ENCODE data around the gene LRMDA.

The LRMDA gene

GRCh38 chr10:75405598-75406461 lies 25.6 kb upstream of the LRMDA start:
- no peak overlapping the region for H3K4me3 ChIP-seq (ENCODE audit: low read length)
- TF ChIP-seq ZNF274 (IDR thresholded peaks at IDR 0.05; ENCODE audit: low read depth, low read length): no peak

- TF ChIP-seq ZNF274 (IDR thresholded peaks at IDR 0.05; ENCODE audit: low read depth, low read length): no peak
- H3K4me3 ChIP-seq (ENCODE audit: low read length): no peak overlapping the region
These were observed 24.8 kb upstream of the LRMDA start for GRCh38 chr10:75406462-75407223.

GRCh38 chr10:75407224-75407712 lies 24.2 kb upstream of the LRMDA start:
- no peak overlapping the region; the same call in 1 of the 2 replicates for H3K4me3 ChIP-seq (ENCODE audit: low read length)
- no peak for TF ChIP-seq ZNF274 (IDR thresholded peaks at IDR 0.05; ENCODE audit: low read depth, low read length)

GRCh38 chr10:75407713-75408508 lies 23.5 kb upstream of the LRMDA start:
- no peak for TF ChIP-seq ZNF274 (IDR thresholded peaks at IDR 0.05; ENCODE audit: low read depth, low read length)
- H3K4me3 ChIP-seq (ENCODE audit: low read length): peak overlapping the region; percentile 58; the same call in 1 of the 2 replicates

- no peak for TF ChIP-seq ZNF274 (IDR thresholded peaks at IDR 0.05; ENCODE audit: low read depth, low read length)
- H3K4me3 ChIP-seq (ENCODE audit: low read length): peak overlapping the region; percentile 58; the same call in 1 of the 2 replicates
These were observed 22.9 kb upstream of the LRMDA start for GRCh38 chr10:75408509-75408875.

GRCh38 chr10:75408911-75409885 lies 22.2 kb upstream of the LRMDA start:
- no peak for TF ChIP-seq ZNF274 (IDR thresholded peaks at IDR 0.05; ENCODE audit: low read depth, low read length)
- H3K4me3 ChIP-seq (ENCODE audit: low read length): peak overlapping the region; percentile 58

- no peak overlapping the region for H3K4me3 ChIP-seq (ENCODE audit: low read length)
- no peak for TF ChIP-seq ZNF274 (IDR thresholded peaks at IDR 0.05; ENCODE audit: low read depth, low read length)
These were observed 21.1 kb upstream of the LRMDA start for GRCh38 chr10:75410132-75411005.

- no peak overlapping the region for H3K4me3 ChIP-seq (ENCODE audit: low read length)
- no peak for TF ChIP-seq ZNF274 (IDR thresholded peaks at IDR 0.05; ENCODE audit: low read depth, low read length)
These were observed 16.9 kb upstream of the LRMDA start for GRCh38 chr10:75414527-75414926.

GRCh38 chr10:75417522-75417927 lies 13.9 kb upstream of the LRMDA start:
- no peak for TF ChIP-seq ZNF274 (IDR thresholded peaks at IDR 0.05; ENCODE audit: low read depth, low read length)
- no peak overlapping the region for H3K4me3 ChIP-seq (ENCODE audit: low read length)

- no peak overlapping the region for H3K4me3 ChIP-seq (ENCODE audit: low read length)
- no peak for TF ChIP-seq ZNF274 (IDR thresholded peaks at IDR 0.05; ENCODE audit: low read depth, low read length)
These were observed 13.1 kb upstream of the LRMDA start for GRCh38 chr10:75418293-75418692.

- no peak for TF ChIP-seq ZNF274 (IDR thresholded peaks at IDR 0.05; ENCODE audit: low read depth, low read length)
- H3K4me3 ChIP-seq (ENCODE audit: low read length): no peak overlapping the region
These were observed 12.7 kb upstream of the LRMDA start for GRCh38 chr10:75418712-75419111.

GRCh38 chr10:75422913-75423312 lies 8.5 kb upstream of the LRMDA start:
- H3K4me3 ChIP-seq (ENCODE audit: low read length): no peak overlapping the region
- TF ChIP-seq ZNF274 (IDR thresholded peaks at IDR 0.05; ENCODE audit: low read depth, low read length): no peak

Measured in GM08714 (cell line).